Amygdala (tissue), 56 donors: ENCODE data around the gene ARID1A.
A peak's percentile ranks its signal among the peaks of the same experiment; 100 is the strongest.

Source experiments
- DNase-seq, 56 donors: peaks; one replicate each; lab custom pipeline; 2025; lab: John Stamatoyannopoulos, UW

Gene ARID1A

DNA sequence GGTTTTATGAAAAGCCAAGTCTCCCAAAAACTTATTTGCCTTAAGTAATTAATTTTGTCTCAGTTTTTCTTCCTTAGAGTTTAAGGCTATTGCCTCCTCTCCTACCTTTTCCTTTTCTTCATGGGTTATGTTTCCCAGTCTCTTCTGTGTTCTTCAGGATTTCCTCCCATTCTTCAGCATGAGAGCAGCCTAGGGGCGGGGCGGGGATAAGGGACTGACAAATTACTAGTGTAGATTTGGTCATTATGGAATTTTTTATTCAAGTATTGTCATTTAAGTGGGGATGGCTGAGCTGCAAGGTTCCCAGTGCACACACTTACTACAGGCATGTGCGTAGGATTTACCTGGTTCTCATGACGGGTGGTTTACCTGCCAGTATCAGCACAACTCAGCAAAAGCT, 56.7 kb downstream of the ARID1A start:
- DNase-seq: no peak

DNA sequence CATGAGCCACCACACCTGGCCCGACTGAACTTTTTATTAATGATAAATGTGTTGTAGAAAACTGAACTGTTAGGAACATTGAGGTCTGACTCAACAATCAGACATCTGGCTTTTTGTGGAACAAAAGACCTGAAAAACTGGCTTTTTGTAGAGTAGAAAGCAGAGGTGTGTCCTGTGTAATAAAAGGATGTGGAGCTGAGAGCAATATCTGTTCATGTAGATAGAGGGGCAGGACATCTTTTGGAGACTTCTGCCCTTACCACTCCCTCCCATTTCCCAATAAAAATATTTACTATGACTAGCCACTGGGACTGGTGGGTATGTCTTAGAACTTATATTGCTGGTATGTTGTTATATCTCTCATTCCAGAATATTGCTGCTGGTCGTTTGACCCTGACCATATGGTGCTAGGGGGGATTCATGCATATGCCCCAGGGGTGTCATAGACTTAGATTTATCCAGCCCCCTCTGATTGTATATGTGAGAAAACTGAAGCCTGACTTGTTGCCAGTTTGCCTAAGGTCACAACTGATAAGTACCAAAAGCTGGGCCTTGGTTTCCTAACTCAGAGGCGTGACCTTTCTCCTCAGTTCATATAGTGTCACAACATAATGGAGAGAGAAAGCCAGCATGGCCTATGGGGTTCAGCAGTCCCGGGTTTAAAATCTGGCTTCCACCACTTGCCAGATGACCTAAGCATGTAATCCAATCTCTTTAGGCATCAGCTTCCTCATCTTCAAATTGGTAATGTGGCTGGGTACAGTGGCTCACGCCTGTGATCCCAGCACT, 58.5 kb downstream of the ARID1A start:
- no peak for DNase-seq

DNA sequence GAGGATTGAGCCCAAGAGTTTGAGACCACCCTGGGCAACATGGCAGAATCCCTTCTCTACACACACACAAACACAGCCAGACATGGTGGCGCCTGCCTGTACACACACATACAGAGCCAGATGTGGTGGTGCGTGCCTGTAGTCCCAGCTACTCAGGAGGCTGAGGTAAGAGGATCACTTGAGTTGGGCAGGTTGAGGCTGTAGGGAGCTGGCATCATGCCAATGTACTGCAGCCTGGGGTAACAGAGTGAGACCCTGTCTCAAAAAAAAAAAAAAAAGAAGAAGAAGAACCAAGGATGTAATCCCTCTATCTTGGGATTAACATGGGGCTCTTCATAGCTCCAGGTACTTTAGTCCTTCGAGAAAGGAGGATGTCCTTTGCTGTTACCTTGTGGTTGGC, 62.5 kb downstream of the ARID1A start:
- DNase-seq: no peak

DNA sequence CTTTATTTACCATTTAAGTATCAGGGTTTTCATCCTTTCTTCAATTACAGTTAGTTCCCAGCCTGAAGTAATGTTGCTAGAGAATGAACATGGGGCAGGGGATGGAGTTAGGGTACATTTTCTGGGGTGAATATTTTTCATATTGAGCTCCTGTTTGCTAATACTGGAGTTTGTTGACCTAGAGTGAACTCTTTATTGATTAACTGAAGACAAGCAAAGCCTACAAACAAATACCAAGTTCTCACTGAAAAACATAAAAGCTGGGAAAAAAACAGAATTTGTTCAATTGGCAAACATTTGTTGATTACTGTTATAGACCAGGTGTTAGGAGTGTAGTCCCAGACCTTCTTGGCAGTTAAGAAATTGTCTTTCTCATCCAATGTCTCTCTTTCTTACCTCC, 63.7 kb downstream of the ARID1A start:
- DNase-seq: no peak

DNA sequence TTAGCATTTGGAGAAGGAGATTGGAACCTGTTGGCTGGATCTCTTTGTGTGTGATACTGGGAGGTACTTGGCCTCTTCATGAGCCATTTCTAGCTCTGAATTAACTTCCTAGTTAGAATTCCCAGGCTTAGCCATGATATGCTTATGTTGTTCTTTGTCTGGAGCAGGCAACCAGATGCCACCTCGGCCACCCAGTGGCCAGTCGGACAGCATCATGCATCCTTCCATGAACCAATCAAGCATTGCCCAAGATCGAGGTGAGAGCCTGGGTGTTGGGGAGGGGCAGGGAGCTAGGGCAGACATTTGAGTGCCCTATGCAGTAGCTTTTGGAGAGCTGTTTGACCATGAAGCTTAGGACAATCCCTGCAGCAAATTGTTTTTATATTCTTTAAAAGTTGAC, 65.4 kb downstream of the ARID1A start:
- DNase-seq: peak in 8 of 56 donors; percentile 3 to 47 (median 18)

DNA sequence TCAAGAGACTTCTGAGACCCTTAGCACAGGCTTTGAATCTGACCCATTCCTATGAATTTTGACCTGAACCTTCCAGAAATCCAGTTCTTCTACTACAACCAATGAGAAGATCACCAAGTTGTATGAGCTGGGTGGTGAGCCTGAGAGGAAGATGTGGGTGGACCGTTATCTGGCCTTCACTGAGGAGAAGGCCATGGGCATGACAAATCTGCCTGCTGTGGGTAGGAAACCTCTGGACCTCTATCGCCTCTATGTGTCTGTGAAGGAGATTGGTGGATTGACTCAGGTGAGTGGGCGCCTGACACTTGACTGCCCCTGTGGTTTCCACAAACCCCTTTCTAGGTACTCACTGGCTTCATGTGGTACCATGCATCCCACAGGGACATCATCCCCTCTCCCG, 71.9 kb downstream of the ARID1A start:
- DNase-seq: no peak

DNA sequence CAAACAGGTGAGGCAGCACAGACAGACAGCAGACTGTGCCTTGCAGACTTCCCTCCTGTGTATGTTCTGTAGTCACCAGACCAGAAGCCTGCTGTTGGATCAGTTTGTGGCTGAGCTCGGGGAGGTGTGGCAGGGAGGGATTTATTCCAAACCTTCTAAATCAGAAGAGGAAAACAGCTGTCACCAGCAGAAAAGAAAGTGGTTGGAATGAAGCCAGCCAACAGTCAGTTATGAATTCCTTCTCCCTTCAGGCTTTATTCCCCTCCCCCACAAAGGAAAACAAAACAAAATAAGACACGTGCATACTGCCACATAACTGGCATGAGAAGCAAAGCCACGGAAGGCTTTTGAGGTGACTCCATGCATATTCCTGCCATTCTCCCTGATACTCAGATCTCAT, 72.9 kb downstream of the ARID1A start:
- DNase-seq: peak in 2 of 56 donors; percentile 2 to 7

DNA sequence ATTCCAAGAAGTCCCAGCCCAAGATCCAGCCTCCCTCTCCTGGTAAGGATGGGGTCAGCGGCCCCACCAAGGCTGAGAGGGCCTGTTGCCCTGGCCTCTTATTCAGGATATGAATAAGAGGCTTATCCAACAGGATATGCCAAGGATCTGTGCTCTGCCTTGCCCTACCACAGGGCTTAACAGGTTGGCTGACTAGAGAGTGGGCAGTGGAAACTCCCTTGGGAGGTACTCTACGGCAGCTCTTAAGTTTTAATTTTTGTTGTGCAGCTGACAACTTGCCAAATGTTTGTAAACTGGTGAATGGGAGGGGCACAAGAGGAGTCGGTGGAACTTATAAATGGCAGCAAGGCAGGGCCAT, 75.4 kb downstream of the ARID1A start:
- DNase-seq: no peak

DNA sequence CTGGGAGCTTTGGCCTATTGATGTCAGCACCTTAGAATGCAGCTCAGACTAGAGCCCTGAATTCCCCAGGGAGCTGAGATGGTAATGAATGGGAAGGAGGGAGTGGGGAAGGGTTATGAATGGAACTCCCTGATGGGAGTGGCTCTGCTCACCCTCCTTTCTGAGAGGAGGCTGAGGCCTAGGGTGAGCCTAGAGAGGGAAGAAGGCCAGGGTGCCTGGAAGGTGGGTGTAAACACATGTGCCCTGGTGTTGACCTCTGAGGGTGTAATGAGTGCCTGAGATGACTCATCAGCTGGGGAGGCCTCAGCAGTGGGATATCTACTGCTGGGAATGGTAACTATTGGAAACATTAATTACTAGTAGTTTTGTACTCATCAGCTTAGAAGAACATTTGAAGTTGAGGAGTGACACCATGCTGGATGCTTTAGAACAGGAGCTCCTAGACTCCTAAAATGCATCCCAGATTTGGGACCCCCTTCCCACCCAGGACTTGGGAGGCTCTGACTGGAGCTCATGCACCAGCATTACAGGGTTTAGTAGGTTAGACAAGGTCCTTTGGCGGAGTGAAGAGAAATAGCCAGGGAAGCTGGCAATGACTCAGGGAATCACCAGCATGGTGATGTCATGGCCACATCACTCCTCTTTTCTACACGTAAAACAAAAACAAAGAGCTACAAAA, 76.0 kb downstream of the ARID1A start:
- DNase-seq: peak in 2 of 56 donors; percentile 16 to 25

DNA sequence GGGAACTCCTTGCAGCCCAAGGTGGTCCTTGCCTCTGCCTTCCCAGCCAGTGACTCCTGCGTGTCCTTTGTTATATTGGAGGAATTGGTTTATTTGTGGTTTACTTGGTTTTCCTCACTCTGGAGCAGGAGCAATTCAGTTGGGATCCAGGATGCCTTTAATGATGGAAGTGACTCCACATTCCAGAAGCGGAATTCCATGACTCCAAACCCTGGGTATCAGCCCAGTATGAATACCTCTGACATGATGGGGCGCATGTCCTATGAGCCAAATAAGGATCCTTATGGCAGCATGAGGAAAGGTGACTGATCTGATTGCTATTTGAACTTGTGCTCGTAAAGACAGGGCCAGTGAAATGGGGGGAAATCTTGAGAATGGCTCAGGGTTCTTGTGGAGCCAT, 76.9 kb downstream of the ARID1A start:
- no peak for DNase-seq

DNA sequence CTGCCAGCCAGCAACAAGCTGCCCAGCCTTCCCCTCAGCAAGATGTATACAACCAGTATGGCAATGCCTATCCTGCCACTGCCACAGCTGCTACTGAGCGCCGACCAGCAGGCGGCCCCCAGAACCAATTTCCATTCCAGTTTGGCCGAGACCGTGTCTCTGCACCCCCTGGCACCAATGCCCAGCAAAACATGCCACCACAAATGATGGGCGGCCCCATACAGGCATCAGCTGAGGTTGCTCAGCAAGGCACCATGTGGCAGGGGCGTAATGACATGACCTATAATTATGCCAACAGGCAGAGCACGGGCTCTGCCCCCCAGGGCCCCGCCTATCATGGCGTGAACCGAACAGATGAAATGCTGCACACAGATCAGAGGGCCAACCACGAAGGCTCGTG, 78.6 kb downstream of the ARID1A start:
- no peak for DNase-seq

DNA sequence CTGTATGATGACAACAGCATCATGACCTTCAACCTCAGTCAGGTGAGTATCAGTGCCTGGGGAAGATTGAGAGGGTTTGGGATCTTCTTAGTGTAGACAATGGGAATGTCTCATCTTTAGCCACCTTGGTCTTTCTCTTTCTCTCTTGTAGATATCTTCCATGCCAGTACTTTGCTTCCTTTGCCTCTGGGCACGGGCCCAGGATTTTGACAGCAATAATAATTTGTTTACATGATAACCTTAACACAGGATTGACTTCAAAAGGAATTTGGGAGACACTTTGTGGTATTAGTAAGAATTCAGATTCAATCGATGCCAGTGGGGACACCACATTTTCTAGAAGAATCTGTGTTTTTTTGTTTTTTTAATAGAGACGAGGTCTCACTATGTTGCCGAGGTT, 79.9 kb downstream of the ARID1A start:
- no peak for DNase-seq

DNA sequence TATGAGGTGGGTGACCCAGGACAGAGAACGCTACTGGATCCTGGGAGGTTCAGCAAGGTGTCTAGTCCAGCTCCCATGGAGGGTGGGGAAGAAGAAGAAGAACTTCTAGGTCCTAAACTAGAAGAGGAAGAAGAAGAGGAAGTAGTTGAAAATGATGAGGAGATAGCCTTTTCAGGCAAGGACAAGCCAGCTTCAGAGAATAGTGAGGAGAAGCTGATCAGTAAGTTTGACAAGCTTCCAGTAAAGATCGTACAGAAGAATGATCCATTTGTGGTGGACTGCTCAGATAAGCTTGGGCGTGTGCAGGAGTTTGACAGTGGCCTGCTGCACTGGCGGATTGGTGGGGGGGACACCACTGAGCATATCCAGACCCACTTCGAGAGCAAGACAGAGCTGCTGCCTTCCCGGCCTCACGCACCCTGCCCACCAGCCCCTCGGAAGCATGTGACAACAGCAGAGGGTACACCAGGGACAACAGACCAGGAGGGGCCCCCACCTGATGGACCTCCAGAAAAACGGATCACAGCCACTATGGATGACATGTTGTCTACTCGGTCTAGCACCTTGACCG, 83.4 kb downstream of the ARID1A start:
- no peak for DNase-seq

DNA sequence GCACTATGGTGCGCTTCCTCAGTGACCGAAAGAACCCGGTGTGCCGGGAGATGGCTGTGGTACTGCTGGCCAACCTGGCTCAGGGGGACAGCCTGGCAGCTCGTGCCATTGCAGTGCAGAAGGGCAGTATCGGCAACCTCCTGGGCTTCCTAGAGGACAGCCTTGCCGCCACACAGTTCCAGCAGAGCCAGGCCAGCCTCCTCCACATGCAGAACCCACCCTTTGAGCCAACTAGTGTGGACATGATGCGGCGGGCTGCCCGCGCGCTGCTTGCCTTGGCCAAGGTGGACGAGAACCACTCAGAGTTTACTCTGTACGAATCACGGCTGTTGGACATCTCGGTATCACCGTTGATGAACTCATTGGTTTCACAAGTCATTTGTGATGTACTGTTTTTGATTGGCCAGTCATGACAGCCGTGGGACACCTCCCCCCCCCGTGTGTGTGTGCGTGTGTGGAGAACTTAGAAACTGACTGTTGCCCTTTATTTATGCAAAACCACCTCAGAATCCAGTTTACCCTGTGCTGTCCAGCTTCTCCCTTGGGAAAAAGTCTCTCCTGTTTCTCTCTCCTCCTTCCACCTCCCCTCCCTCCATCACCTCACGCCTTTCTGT, 84.6 kb downstream of the ARID1A start:
- peak in 3 of 56 donors; percentile 10 to 23 (median 22) for DNase-seq

DNA sequence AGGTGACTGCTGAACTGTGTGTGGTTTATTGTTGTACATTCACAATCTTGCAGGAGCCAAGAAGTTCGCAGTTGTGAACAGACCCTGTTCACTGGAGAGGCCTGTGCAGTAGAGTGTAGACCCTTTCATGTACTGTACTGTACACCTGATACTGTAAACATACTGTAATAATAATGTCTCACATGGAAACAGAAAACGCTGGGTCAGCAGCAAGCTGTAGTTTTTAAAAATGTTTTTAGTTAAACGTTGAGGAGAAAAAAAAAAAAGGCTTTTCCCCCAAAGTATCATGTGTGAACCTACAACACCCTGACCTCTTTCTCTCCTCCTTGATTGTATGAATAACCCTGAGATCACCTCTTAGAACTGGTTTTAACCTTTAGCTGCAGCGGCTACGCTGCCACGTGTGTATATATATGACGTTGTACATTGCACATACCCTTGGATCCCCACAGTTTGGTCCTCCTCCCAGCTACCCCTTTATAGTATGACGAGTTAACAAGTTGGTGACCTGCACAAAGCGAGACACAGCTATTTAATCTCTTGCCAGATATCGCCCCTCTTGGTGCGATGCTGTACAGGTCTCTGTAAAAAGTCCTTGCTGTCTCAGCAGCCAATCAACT, 85.5 kb downstream of the ARID1A start:
- DNase-seq: no peak

DNA sequence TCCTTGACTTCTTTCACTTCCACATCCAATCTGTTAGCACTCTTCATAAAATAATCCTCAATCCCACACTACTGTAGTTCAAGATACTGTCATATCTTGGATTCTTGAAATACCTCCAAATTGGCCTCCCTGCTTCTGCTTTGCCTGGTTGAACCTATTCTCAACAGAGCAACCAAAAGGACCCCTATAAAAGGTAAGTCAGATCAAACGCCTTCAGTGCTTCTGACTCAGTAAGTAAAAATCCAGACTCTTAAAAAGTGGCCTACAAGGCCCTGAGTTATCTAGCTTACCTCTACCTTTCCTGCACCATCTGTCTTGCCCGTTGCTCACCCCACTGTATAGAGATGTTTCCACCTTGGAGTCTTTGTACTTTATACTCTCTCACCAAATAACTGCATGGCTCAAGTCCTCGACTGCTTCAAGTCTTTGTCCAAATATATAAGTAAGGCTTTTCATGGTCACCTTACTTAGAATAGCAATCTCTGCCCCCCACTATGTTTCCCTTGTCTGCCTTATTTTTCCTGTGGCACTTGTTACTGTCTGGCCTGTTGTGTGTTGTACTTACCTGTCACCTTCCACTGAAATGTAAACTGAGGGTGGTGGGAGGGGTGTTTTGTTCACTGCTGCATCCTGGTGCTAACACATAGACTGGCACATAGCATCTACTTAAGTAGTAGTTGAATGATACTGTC, 86.9 kb downstream of the ARID1A start:
- no peak for DNase-seq

DNA sequence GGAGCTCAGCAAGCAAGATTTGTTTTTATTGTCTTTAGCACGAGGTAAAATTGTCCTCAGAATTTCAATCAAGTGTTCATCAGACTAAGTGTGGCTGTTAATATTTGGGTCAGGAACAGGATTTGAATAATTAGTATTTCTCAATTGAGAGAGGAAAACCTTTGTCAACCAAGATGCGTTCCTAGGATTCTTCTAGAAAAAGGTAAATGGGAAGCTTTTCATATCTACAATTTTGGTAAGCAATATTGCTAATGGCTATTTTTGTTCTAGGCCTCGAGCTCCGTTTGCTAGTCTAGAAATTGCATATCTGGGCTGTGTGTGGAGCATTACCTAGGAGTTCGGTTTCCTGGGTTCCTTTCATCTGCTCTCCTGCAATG, 87.8 kb downstream of the ARID1A start:
- DNase-seq: no peak

DNA sequence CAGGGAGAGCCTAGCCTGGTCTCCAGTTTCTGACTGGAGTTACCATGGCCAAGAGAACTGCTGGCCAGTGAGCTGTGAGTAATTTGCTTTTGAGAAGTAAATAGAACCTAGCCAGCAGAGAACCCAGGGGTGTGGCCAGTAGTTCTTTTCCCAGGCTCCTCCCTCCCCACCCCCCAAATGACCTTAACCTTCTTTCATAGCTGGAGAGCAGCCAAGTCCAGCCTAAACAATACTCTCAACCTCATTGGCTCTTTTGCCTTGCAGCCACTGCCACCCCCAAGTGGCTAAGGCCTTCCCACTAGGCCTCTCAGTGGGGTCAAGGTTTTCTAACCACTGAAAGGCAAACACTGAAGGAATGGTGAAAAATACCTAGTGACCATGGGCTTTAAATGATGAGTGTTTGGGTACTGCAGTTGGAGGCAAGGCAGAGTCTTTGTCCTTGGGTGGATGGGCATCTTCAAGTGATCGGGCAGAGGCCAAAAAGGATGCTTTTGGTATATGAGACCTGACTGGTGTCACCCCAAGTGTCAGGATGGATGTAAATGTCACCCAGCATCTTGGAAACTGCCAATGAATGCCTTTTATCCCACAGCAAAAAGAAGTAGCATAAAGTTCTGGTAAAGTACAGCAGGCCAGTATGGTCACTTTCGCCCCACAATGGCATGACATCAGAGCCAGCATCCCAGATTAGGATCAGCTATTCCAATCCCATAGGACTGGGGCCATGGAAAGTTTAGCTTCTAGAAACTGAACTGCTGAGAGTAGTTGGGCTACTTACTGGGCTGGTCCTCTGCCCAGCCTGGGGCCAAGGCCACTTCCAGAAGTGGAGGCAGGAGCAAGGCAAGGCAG, 88.4 kb downstream of the ARID1A start:
- DNase-seq: peak in 46 of 56 donors; percentile 4 to 84 (median 46)

DNA sequence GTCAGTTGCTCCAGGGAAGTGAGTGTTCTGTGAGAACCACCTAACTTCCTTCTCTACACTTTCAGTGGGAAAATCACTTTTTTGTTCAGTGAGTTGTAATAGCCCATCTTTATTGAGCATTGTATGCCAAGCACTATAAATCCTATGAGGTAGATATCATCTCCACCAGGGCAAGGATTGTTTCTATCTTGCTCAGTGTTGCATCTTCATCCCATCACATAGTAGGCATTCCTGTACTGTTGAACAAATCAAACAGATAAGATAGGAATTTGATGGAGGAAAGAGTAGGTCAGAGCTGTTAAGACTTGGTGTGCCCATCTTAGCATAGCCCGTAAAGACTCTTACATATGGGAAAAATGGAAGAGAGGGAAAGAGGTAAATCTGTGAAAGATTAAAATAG, 89.1 kb downstream of the ARID1A start:
- DNase-seq: no peak
